ENCODE measurements around the gene RGPD3. TPM values are rescaled to one million over a fixed set of nuclear protein-coding genes. Genes with fewer than 3 reads are reported as not detected.
"Not testable (repeated sequence)": the region's sequence is repeated elsewhere in the genome, so short reads cannot be mapped to it uniquely, and the experiment has no call there.

Gene RGPD3
- total RNA-seq, 4 donors from 2014 or later, result 0.41 to 0.75 (median 0.48) TPM; not detected in 1

DNA sequence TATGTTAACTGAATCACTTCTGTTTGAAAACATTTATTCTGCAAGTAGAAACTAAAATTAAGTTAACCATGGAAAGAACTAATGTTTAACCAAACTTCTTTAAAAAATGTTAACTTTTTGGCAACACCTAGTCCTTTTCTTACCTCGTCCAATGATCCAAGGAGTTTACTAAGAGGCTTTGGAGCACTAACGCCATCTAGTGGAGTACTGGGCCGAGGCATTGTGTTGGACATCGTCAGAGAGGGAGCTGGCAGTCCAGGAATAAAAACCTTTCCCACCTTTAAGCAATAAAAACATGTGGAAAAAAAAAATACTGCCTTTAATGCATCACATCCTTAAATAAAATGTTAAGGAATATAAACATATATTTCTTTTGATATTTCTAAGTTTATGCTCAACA, 2.4 kb upstream of the RGPD3 start:
- H3K27me3 ChIP-seq; H3K4me3 ChIP-seq; intact Hi-C loops (cut with DNase I; ENCODE audit: low total_unique reads); H3K9me3 ChIP-seq; in situ Hi-C loops (cut with MboI; ENCODE audit: low pct_ligation_motif_present in 1 of 4, low pct_unique_long_range_greater_than_20kb in 1 of 4, low sequenced_read_pairs in 3 of 4); H3K36me3 ChIP-seq; H3K4me1 ChIP-seq; H3K27ac ChIP-seq: not testable (repeated sequence)
- DNase-seq, result peak; percentile 64
- TF ChIP-seq, protein P1, sequence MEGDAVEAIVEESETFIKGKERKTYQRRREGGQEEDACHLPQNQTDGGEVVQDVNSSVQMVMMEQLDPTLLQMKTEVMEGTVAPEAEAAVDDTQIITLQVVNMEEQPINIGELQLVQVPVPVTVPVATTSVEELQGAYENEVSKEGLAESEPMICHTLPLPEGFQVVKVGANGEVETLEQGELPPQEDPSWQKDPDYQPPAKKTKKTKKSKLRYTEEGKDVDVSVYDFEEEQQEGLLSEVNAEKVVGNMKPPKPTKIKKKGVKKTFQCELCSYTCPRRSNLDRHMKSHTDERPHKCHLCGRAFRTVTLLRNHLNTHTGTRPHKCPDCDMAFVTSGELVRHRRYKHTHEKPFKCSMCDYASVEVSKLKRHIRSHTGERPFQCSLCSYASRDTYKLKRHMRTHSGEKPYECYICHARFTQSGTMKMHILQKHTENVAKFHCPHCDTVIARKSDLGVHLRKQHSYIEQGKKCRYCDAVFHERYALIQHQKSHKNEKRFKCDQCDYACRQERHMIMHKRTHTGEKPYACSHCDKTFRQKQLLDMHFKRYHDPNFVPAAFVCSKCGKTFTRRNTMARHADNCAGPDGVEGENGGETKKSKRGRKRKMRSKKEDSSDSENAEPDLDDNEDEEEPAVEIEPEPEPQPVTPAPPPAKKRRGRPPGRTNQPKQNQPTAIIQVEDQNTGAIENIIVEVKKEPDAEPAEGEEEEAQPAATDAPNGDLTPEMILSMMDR (IDR thresholded peaks at IDR 0.05), result peak in 3 of 5 experiments; percentile 22 to 43 (median 33)
- 0% methylated on average over 2 to 4 of the region's 4 CpGs for WGBS, 2 donors (ENCODE audit: low coverage in 1 of 2)

DNA sequence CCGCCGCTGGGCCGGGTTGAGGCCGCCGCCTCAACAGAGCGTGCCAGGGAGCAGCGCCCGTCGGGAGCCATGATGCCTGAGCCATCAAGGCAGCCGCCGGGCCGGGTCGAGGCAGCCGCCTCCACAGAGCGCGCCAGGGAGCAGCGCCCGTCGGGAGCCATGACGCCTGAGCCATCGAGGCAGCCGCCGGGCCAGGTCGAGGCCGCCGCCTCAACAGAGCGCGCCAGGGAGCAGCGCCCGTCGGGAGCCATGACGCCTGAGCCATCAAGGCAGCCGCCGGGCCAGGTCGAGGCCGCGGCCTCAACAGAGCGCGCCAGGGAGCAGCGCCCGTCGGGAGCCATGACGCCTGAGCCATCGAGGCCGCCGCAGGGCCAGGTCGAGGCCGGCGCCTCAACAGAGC, 697 bp downstream of the RGPD3 start:
- DNase-seq; in situ Hi-C loops (cut with MboI; ENCODE audit: low pct_ligation_motif_present in 1 of 4, low pct_unique_long_range_greater_than_20kb in 1 of 4, low sequenced_read_pairs in 3 of 4); H3K27me3 ChIP-seq; H3K36me3 ChIP-seq; H3K4me1 ChIP-seq; H3K4me3 ChIP-seq; H3K27ac ChIP-seq; intact Hi-C loops (cut with DNase I; ENCODE audit: low total_unique reads); H3K9me3 ChIP-seq: not testable (repeated sequence)
- 94% methylated on average over 25 to 44 of the region's 49 CpGs for WGBS, 2 donors (ENCODE audit: low coverage in 1 of 2)

DNA sequence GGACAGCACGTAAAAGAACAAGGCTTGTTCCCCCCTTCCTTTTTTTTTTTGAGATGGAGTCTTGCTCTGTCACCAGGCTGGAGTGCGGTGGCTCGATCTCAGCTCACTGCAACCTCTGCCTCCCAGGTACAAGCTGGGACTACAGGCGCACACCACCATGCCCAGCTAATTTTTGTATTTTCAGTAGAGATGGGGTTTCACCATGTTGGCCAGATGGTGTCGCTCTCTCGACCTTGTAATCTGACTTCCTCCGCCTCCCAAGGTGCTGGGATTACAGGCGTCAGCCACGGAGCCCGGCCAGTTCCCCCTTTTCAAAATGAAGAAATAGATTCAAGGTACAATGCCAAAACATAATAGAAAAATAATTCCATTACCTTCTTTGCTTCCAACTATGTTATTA, 6.3 kb downstream of the RGPD3 start:
- TF ChIP-seq, protein P1 (IDR thresholded peaks at IDR 0.05), result peak in 2 of 5 experiments; percentile 4 to 11
- DNase-seq, result peak; percentile 10
- H3K27me3 ChIP-seq; in situ Hi-C loops (cut with MboI; ENCODE audit: low pct_ligation_motif_present in 1 of 4, low pct_unique_long_range_greater_than_20kb in 1 of 4, low sequenced_read_pairs in 3 of 4); H3K9me3 ChIP-seq; H3K4me3 ChIP-seq; H3K4me1 ChIP-seq; intact Hi-C loops (cut with DNase I; ENCODE audit: low total_unique reads); H3K27ac ChIP-seq; H3K36me3 ChIP-seq: not testable (repeated sequence)
- WGBS, 2 donors (ENCODE audit: low coverage in 1 of 2), result 44 to 89% methylated on average over 3 to 10 of the region's 10 CpGs

DNA sequence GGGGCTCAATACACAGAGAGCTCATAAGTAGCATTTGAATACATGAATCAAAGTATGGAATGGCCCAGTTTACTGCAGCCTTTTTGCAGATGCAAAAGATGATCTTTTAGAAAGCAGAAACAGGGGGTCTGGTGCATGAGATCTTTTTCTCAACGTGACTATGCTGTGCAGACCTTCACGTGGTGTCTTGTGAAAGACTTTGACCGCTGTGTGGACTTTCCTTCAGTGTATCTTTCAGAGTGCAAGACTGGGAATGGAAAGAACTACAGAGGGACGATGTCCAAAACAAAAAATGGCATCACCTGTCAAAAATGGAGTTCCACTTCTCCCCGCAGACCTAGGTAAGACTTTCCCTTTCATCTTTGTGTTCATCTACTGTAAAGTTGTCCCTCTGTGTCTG, 77.5 kb downstream of the RGPD3 start:
- H3K27me3 ChIP-seq; in situ Hi-C loops (cut with MboI; ENCODE audit: low pct_ligation_motif_present in 1 of 4, low pct_unique_long_range_greater_than_20kb in 1 of 4, low sequenced_read_pairs in 3 of 4); H3K36me3 ChIP-seq; H3K4me3 ChIP-seq; H3K9me3 ChIP-seq; DNase-seq; H3K27ac ChIP-seq; H3K4me1 ChIP-seq; intact Hi-C loops (cut with DNase I; ENCODE audit: low total_unique reads): not testable (repeated sequence)
- WGBS, 2 donors (ENCODE audit: low coverage in 1 of 2), result 68% methylated on average over 5 of the region's 5 CpGs; no CpG with 5 or more reads in 1 of the 2 donors

DNA sequence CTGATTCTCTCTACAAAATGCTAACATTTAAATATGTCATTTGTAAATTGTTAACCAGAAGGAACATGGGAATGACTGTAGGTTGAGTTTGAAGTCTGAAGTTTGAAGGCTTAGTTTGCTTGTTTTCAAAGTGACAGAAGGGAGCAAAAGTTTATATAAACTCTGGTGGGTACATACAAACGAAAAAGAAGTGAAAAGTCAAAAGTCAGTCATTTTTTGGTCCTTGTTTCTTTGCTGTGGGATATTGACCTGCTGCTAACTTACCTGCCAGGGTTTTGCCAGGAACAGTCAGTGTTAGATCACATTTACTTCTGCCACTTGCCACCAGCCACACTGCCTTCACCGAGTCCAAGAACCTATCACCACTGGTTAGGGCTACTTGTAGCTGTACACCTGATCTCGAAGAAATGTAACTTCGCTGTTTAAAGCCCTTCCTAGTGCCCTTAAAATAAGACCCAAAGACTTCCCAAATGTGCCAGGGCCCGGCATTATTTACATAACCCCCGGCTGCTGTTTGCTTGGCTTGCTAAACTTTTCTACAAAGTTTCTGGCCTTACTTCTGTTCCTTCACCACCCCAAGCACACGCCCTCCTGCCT, 79.3 kb downstream of the RGPD3 start:
- 50 to 67% methylated on average over 1 to 6 of the region's 7 CpGs for WGBS, 2 donors (ENCODE audit: low coverage in 1 of 2)
- H3K4me1 ChIP-seq; in situ Hi-C loops (cut with MboI; ENCODE audit: low pct_ligation_motif_present in 1 of 4, low pct_unique_long_range_greater_than_20kb in 1 of 4, low sequenced_read_pairs in 3 of 4); intact Hi-C loops (cut with DNase I; ENCODE audit: low total_unique reads); DNase-seq; H3K4me3 ChIP-seq; H3K27ac ChIP-seq; H3K9me3 ChIP-seq; H3K27me3 ChIP-seq; H3K36me3 ChIP-seq: not testable (repeated sequence)

DNA sequence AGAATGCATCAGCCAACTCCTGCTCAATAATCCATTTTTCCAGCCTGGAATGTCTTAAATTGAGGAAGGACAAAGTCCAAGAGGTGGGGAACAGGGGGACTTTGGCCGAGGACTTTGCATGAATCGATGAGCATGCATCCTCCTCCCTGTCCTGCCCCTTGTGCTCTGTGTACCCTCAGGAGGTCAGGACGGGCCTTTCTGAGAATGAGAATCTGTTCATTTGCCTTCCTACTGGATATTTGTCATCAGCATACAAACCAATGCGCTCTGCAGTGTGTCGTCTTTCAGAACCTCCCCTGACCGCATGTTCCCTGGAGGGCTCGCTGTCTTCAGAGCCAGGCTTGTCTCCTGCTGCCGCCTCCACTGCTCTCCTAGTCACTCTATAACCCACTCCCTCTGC, 83.7 kb downstream of the RGPD3 start:
- H3K4me1 ChIP-seq; intact Hi-C loops (cut with DNase I; ENCODE audit: low total_unique reads); H3K36me3 ChIP-seq; H3K4me3 ChIP-seq; H3K27ac ChIP-seq; in situ Hi-C loops (cut with MboI; ENCODE audit: low pct_ligation_motif_present in 1 of 4, low pct_unique_long_range_greater_than_20kb in 1 of 4, low sequenced_read_pairs in 3 of 4); H3K27me3 ChIP-seq; H3K9me3 ChIP-seq: not testable (repeated sequence)
- DNase-seq, result peak; percentile 30
- WGBS, 2 donors (ENCODE audit: low coverage in 1 of 2), result 57% methylated on average over 8 of the region's 8 CpGs; no CpG with 5 or more reads in 1 of the 2 donors

DNA sequence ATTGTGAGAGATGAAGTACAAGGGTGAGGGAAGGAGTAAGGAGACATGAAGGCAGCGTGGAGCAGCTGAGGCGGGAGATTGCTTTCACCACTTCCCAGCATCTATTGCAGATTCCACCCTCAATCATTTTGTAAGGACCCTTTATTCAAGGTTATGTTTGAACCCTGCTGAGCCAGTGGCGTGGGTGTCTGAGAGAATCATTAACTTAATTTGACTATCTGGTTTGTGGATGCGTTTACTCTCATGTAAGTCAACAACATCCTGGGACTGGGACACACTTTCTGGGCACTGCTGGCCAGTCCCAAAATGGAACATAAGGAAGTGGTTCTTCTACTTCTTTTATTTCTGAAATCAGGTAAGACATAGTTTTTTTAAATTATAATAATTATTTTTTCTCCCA, 86.3 kb downstream of the RGPD3 start:
- in situ Hi-C loops (cut with MboI; ENCODE audit: low pct_ligation_motif_present in 1 of 4, low pct_unique_long_range_greater_than_20kb in 1 of 4, low sequenced_read_pairs in 3 of 4), result not testable (repeated sequence)

DNA sequence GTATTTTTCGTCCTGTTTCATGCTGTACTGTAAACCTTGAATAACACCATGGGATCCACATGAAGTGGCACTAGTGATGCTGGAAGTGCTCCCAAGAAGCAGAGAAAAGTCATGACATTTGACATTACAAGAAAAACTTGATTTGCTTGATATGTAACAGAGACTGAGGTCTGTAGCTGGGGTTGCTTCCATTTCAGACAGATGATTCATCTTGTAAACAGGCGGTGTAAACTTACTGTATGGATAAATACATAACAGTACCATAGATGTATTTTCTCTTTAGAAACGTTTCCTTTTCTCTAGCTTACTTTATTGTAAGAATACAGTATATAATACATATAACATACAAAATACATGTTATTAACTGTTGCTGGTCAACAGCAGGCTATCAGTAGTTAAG, 88.6 kb downstream of the RGPD3 start:
- WGBS, 2 donors (ENCODE audit: low coverage in 1 of 2), result 29 to 81% methylated on average over 1 to 3 of the region's 3 CpGs
- intact Hi-C loops (cut with DNase I; ENCODE audit: low total_unique reads), result not testable (repeated sequence)

More for the DNA sequence above, 86.3 kb downstream of the RGPD3 start:
- H3K9me3 ChIP-seq; H3K27me3 ChIP-seq; H3K4me3 ChIP-seq; H3K4me1 ChIP-seq; DNase-seq; intact Hi-C loops (cut with DNase I; ENCODE audit: low total_unique reads); H3K27ac ChIP-seq; H3K36me3 ChIP-seq: not testable (repeated sequence)
- WGBS, 2 donors (ENCODE audit: low coverage in 1 of 2), result 70 to 88% methylated on average over 3 to 4 of the region's 4 CpGs

DNA sequence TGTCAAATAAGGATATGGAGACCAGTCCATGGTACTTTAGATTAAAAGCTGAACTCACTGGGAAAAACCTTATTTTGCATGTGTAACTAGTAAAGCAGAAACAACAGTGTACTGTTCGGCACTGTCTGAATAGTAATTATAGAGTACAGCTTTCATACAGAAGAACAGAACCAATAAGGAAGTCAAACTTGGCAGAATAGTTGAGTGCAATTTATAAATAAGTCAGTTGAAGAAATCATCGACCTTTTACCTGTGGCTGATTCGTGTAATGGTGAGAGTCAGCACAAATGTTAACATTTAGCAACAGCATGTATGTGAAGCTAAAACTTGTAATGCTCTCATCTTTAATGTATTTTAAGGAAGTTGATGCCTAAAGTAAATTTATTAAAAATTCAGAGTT, 99.0 kb downstream of the RGPD3 start:
- H3K27ac ChIP-seq; H3K9me3 ChIP-seq; H3K4me1 ChIP-seq; H3K4me3 ChIP-seq; H3K36me3 ChIP-seq; DNase-seq; intact Hi-C loops (cut with DNase I; ENCODE audit: low total_unique reads); in situ Hi-C loops (cut with MboI; ENCODE audit: low pct_ligation_motif_present in 1 of 4, low pct_unique_long_range_greater_than_20kb in 1 of 4, low sequenced_read_pairs in 3 of 4); H3K27me3 ChIP-seq: not testable (repeated sequence)
- 47 to 55% methylated on average over 2 to 3 of the region's 3 CpGs for WGBS, 2 donors (ENCODE audit: low coverage in 1 of 2)

More for the DNA sequence above, 88.6 kb downstream of the RGPD3 start:
- H3K36me3 ChIP-seq; in situ Hi-C loops (cut with MboI; ENCODE audit: low pct_ligation_motif_present in 1 of 4, low pct_unique_long_range_greater_than_20kb in 1 of 4, low sequenced_read_pairs in 3 of 4); H3K4me1 ChIP-seq; H3K27me3 ChIP-seq; H3K4me3 ChIP-seq; DNase-seq; H3K27ac ChIP-seq; H3K9me3 ChIP-seq: not testable (repeated sequence)

All from transverse colon (tissue), 4 donors.